ENCODE measurements around the gene ATP2A3.

Gene ATP2A3

DNA sequence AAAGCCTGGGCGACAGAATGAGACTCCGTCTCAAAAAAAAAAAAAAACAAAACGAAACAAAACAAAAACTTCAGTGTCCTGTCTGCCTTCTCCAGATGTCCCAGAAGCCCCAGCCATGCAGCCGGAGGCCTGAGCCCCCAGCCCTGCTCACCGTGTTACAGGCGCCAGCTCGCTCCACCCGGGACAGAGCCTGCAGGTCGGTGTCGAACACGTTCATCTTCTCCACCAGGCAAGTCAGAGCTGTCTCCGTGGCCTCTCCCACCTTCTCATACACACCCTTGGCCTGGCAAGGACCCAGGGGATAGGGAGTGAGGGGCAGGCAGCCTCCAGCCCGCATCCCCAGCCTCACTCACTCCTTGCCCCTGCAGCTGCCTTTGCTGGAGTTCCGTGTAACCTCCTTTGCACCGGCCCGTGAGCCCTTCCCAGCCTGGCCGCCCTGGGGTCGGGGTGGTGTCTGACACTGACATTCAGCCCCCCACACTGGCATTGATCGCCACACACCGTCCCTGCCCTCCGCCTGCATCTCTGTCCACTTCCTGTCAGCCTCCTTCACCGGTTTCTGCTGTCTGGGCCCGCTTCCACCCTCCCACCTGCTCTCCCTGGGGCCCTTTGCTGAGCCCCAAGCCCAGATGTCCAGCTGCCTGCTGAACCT, 20.9 kb downstream of the ATP2A3 start:
- no peaks in the 10 kb centered on the region for H3K9me3 ChIP-seq (ENCODE audit: low read length)
- H4K20me1 ChIP-seq (ENCODE audit: insufficient read depth, low read length), result no peaks in the 10 kb centered on the region
- H3F3A ChIP-seq (ENCODE audit: insufficient read depth, low read length), result peaks cover 4% of the 10 kb centered on the region; the same call in 1 of the 2 replicates
- H3K9ac ChIP-seq (ENCODE audit: low read length), result no peak overlapping the region
- H3K36me3 ChIP-seq (ENCODE audit: insufficient read depth, low read length), result peaks cover 96% of the 10 kb centered on the region
- no peaks in the 10 kb centered on the region for H3K27me3 ChIP-seq (ENCODE audit: insufficient read depth, low read length)
- no peaks in the 10 kb centered on the region for H3K4me1 ChIP-seq (ENCODE audit: insufficient read depth, low read length, severe bottlenecking)
- H2AFZ ChIP-seq (ENCODE audit: low read length), result no peak overlapping the region
- H3K79me2 ChIP-seq (ENCODE audit: insufficient read depth, low read length), result no peaks in the 10 kb centered on the region
- H3K4me2 ChIP-seq (ENCODE audit: low read length), result no peak overlapping the region
- no peak overlapping the region for H3K4me3 ChIP-seq (ENCODE audit: low read depth, low read length, poor library complexity, severe bottlenecking)
- no peaks in the 10 kb centered on the region for H3K9me2 ChIP-seq (ENCODE audit: low read depth, low read length)
- TF ChIP-seq EZH2 (IDR thresholded peaks at IDR 0.05; ENCODE audit: borderline replicate concordance, low read length), result no peak
- TF ChIP-seq, protein P1, sequence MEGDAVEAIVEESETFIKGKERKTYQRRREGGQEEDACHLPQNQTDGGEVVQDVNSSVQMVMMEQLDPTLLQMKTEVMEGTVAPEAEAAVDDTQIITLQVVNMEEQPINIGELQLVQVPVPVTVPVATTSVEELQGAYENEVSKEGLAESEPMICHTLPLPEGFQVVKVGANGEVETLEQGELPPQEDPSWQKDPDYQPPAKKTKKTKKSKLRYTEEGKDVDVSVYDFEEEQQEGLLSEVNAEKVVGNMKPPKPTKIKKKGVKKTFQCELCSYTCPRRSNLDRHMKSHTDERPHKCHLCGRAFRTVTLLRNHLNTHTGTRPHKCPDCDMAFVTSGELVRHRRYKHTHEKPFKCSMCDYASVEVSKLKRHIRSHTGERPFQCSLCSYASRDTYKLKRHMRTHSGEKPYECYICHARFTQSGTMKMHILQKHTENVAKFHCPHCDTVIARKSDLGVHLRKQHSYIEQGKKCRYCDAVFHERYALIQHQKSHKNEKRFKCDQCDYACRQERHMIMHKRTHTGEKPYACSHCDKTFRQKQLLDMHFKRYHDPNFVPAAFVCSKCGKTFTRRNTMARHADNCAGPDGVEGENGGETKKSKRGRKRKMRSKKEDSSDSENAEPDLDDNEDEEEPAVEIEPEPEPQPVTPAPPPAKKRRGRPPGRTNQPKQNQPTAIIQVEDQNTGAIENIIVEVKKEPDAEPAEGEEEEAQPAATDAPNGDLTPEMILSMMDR (IDR thresholded peaks at IDR 0.05; ENCODE audit: low read length), result no peak
- no peak overlapping the region for H3K27ac ChIP-seq (ENCODE audit: low read depth, low read length, poor library complexity, severe bottlenecking)

DNA sequence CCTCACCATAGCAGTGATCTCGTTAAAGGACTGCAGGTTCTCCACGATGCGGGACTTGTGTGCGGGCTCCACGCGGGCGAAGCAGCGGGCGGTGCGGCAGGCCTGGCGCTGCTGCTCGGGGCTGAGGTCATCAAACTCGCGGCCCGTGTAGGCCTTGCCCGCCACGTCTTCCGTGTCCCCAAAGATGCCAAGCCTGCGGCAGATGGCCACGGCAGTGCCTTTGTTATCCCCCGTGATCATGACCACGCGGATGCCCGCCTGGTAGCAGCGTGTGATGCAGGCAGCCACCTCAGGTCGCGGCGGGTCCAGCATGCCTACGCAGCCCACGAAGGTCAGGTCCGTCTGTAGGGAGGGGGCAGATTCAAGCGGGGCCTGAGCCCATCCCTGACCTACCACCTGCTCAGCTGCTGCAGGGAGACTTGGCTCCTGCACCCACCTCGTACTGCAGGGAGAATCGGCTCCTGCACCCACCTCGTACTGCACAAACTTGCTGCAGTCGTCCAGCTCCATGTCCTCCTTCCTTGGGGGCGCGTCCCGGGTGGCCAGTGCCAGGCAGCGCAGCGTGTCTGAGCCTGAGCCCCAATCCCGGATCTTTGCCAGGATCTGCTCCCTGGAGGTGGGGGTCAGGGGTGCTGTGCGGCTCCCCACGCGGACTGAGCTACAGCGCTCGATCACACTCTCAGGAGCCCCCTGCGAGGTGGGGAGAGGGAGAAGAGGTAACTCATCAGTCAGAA, 23.1 kb downstream of the ATP2A3 start:
- Histone ChIP-seq H3F3A (ENCODE audit: insufficient read depth, low read length) (no peaks in the 10 kb centered on the region; the same call in 1 of the 2 replicates), H3K27ac (ENCODE audit: low read depth, low read length, poor library complexity, severe bottlenecking) (no peak overlapping the region), H3K4me1 (ENCODE audit: insufficient read depth, low read length, severe bottlenecking) (no peaks in the 10 kb centered on the region), H3K9me2 (ENCODE audit: low read depth, low read length) (no peaks in the 10 kb centered on the region), H3K79me2 (ENCODE audit: insufficient read depth, low read length) (no peaks in the 10 kb centered on the region), H4K20me1 (ENCODE audit: insufficient read depth, low read length) (no peaks in the 10 kb centered on the region), H3K36me3 (ENCODE audit: insufficient read depth, low read length) (peaks cover 97% of the 10 kb centered on the region), H3K27me3 (ENCODE audit: insufficient read depth, low read length) (no peaks in the 10 kb centered on the region), H3K4me2 (ENCODE audit: low read length) (no peak overlapping the region), H3K9ac (ENCODE audit: low read length) (no peak overlapping the region), H2AFZ (ENCODE audit: low read length) (no peak overlapping the region), H3K4me3 (ENCODE audit: low read depth, low read length, poor library complexity, severe bottlenecking) (no peak overlapping the region), H3K9me3 (ENCODE audit: low read length) (no peaks in the 10 kb centered on the region)
- no peak for TF ChIP-seq EZH2 (IDR thresholded peaks at IDR 0.05; ENCODE audit: borderline replicate concordance, low read length)
- TF ChIP-seq, protein P1 (IDR thresholded peaks at IDR 0.05; ENCODE audit: low read length), result no peak

DNA sequence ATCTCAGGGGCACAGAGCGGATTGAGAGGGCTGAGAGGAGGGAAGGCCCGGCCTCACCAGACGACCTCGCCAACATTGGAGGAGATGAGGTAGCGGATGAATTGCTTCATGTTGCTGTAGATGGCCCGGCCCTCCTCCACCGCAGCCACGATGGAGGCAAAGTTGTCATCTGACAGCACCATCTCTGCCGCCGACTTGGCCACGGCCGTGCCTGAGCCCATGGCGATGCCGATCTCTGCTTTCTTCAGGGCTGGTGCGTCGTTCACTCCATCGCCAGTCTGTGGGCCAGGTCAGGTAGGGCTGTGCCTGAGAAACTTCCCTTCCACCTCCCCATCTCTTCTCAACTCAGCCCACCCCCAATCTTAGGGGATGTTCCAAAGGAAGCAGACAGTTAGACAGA, 26.9 kb downstream of the ATP2A3 start:
- Histone ChIP-seq H3F3A (ENCODE audit: insufficient read depth, low read length) (no peaks in the 10 kb centered on the region), H3K27me3 (ENCODE audit: insufficient read depth, low read length) (no peaks in the 10 kb centered on the region), H4K20me1 (ENCODE audit: insufficient read depth, low read length) (no peaks in the 10 kb centered on the region), H3K79me2 (ENCODE audit: insufficient read depth, low read length) (no peaks in the 10 kb centered on the region), H3K4me2 (ENCODE audit: low read length) (no peak overlapping the region), H3K36me3 (ENCODE audit: insufficient read depth, low read length) (peaks cover 97% of the 10 kb centered on the region), H3K9ac (ENCODE audit: low read length) (no peak overlapping the region), H3K27ac (ENCODE audit: low read depth, low read length, poor library complexity, severe bottlenecking) (no peak overlapping the region), H3K4me3 (ENCODE audit: low read depth, low read length, poor library complexity, severe bottlenecking) (no peak overlapping the region), H2AFZ (ENCODE audit: low read length) (no peak overlapping the region), H3K9me3 (ENCODE audit: low read length) (no peaks in the 10 kb centered on the region), H3K4me1 (ENCODE audit: insufficient read depth, low read length, severe bottlenecking) (no peaks in the 10 kb centered on the region), H3K9me2 (ENCODE audit: low read depth, low read length) (no peaks in the 10 kb centered on the region)
- no peak for TF ChIP-seq EZH2 (IDR thresholded peaks at IDR 0.05; ENCODE audit: borderline replicate concordance, low read length)
- TF ChIP-seq, protein P1 (IDR thresholded peaks at IDR 0.05; ENCODE audit: low read length), result no peak

Measured in OCI-LY1 (cell line).